Ectodermal cell (in vitro differentiated cells): ENCODE data around the gene SORCS2.

ENCODE experiments used
- H3K27ac ChIP-seq: 2 replicates; pipeline ENCODE4 v1.7.0; 2013; ENCODE audit warnings: mild to moderate bottlenecking, low read depth, low read length; ENCODE audit not compliant: insufficient read depth, poor library complexity, severe bottlenecking
- H3K27me3 ChIP-seq: 2 replicates; pipeline ENCODE4 v1.7.0; 2013; ENCODE audit warnings: mild to moderate bottlenecking, low read length; ENCODE audit not compliant: insufficient read depth, control insufficient read depth, poor library complexity, severe bottlenecking
- H3K36me3 ChIP-seq: one replicate; pipeline ENCODE4 v1.7.0; 2013; ENCODE audit warnings: low read length; ENCODE audit not compliant: control insufficient read depth, insufficient read depth
- H3K4me1 ChIP-seq: one replicate; pipeline ENCODE4 v1.7.0; 2013; ENCODE audit warnings: low read length; ENCODE audit not compliant: control insufficient read depth, insufficient read depth
- H3K4me3 ChIP-seq: 2 replicates; pipeline ENCODE4 v1.7.0; 2013; ENCODE audit warnings: low read depth, low read length, control low read depth; ENCODE audit not compliant: insufficient read depth
- H3K9me3 ChIP-seq: 2 replicates; pipeline ENCODE4 v1.7.0; 2013; ENCODE audit warnings: mild to moderate bottlenecking, low read length, moderate library complexity; ENCODE audit not compliant: control insufficient read depth
- WGBS, 2 experiments: methylation state at CpG; one replicate each; pipeline ENCODE4 v1.1.7; 2013; ENCODE audit warnings: missing lambda C conversion rate in 2 of 2; 5-methylcytosine and 5-hydroxymethylcytosine counted together

SORCS2 gene

GRCh38 chr4:7466215-7466614 is 273.9 kb downstream of the SORCS2 start:
- peaks cover 5% of the 10 kb centered on the region for H3K4me1 ChIP-seq
- H3K4me3 ChIP-seq: no peak overlapping the region
- no peaks in the 10 kb centered on the region for H3K9me3 ChIP-seq
- H3K27ac ChIP-seq: no peak overlapping the region
- H3K27me3 ChIP-seq: no peaks in the 10 kb centered on the region
- no peaks in the 10 kb centered on the region for H3K36me3 ChIP-seq
- WGBS, 2 experiments: 93 to 94% methylated on average over 8 of the region's 8 CpGs

- 92 to 95% methylated on average over 7 of the region's 7 CpGs for WGBS, 2 experiments
- Histone ChIP-seq H3K27me3 (no peaks in the 10 kb centered on the region), H3K4me1 (peaks cover 8% of the 10 kb centered on the region)
Measured at GRCh38 chr4:7466904-7467303, 274.6 kb downstream of the SORCS2 start.

DNA sequence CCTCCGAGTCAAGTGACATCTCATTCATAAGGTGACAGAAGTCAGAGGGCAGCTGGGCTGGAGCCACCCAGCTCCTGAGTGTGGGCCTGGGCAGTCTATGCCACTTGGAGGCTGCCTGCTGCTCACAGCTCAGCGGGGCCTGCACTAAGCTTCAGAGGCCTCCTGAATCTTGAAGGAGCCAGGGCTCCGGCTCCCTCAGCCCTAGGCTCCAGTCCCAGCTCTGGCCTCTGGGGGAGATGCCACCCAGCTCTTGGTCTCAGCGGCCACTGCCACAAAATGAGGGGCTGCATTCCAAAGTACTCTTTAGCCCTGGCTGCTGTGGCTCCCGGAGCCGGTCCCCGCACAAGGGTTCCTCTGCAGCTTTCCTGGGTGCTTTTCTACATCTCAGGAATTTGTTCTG is 275.1 kb downstream of the SORCS2 start:
- Histone ChIP-seq H3K27ac (no peak overlapping the region), H3K4me1 (peaks cover 13% of the 10 kb centered on the region), H3K36me3 (no peaks in the 10 kb centered on the region), H3K4me3 (no peak overlapping the region), H3K27me3 (no peaks in the 10 kb centered on the region), H3K9me3 (no peaks in the 10 kb centered on the region)
- 88 to 89% methylated on average over 7 of the region's 7 CpGs for WGBS, 2 experiments

More at GRCh38 chr4:7466904-7467303, 274.6 kb downstream of the SORCS2 start:
- Histone ChIP-seq H3K9me3 (no peaks in the 10 kb centered on the region), H3K27ac (no peak overlapping the region), H3K36me3 (no peaks in the 10 kb centered on the region), H3K4me3 (no peak overlapping the region)

DNA sequence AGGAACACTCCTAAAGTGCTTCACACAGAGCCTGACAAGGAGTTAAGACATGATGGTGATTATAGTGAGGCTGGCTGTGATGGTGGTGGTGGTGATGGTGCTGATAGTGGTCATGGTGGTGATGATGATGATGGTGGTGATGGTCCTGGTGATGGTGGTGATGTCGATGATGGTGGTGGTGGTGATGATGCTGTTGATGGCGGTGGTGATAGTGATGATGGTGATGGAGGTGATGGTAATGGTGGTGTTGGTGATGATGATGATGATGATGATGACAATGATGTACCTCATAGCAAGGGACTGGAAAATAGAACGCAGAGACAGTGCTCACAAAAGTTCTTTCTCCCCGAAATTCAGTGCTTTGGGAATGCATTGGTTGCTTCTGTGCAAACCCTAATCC is 276.7 kb downstream of the SORCS2 start:
- H3K36me3 ChIP-seq: no peaks in the 10 kb centered on the region
- 94 to 95% methylated on average over 4 of the region's 4 CpGs for WGBS, 2 experiments
- H3K4me3 ChIP-seq: no peak overlapping the region
- no peaks in the 10 kb centered on the region for H3K27me3 ChIP-seq
- peaks cover 20% of the 10 kb centered on the region for H3K4me1 ChIP-seq
- no peak overlapping the region for H3K27ac ChIP-seq
- H3K9me3 ChIP-seq: no peaks in the 10 kb centered on the region

DNA sequence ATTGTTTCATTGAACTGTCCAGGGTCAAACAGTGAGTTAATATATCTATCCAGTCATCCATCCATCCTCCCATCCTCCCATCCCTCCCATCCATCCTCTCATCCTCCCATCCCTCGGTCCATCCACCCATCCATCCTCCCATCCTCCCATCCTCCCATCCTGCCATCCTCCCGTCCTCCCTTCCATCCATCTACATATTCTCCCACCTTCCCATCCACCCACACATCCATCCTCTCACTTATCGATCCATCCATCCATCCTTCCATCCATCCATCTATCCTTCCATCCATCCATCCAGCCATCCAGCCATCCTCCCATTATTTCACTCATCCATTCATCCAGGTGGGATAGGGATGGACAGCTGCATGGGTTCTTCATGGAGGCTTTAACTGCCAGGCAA is 277.8 kb downstream of the SORCS2 start:
- 89 to 90% methylated on average over 3 of the region's 3 CpGs for WGBS, 2 experiments
- H3K27ac ChIP-seq: no peak overlapping the region
- no peaks in the 10 kb centered on the region for H3K27me3 ChIP-seq
- H3K9me3 ChIP-seq: no peaks in the 10 kb centered on the region
- peaks cover 20% of the 10 kb centered on the region for H3K4me1 ChIP-seq
- H3K4me3 ChIP-seq: no peak overlapping the region
- H3K36me3 ChIP-seq: no peaks in the 10 kb centered on the region

GRCh38 chr4:7470522-7471128 is 278.3 kb downstream of the SORCS2 start:
- Histone ChIP-seq H3K27ac (no peak overlapping the region), H3K4me1 (peaks cover 20% of the 10 kb centered on the region), H3K4me3 (no peak overlapping the region), H3K27me3 (no peaks in the 10 kb centered on the region), H3K9me3 (no peaks in the 10 kb centered on the region), H3K36me3 (no peaks in the 10 kb centered on the region)
- 94 to 95% methylated on average over 8 of the region's 8 CpGs for WGBS, 2 experiments

DNA sequence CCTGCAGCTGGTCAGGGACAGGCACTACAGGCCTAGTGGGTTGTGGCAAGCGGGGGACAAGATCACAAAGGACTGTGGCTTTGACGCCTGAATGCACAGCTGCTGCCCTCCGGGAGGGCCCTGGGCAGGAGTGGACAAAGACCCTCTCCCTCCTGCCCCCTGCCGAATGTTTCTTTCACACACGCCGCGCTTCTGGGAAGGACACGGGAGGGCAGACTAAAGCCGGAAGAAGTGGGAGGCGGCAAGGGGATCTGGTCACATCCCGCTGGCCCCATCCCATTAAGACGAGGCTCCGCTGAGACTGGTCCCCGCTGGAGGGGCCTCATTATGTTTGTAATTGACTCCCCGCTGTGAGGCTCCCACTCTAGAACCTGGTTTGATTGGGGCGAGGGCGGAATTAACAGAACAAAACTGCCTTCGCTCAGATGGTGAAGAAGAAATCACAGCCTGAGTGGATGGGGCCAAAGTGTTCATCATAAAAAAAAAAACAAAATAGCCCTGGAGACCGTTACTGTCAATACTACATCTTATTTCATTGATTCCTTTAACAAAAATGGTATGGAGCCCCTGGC is 280.2 kb downstream of the SORCS2 start:
- no peaks in the 10 kb centered on the region for H3K27me3 ChIP-seq
- H3K4me3 ChIP-seq: no peak overlapping the region
- H3K36me3 ChIP-seq: no peaks in the 10 kb centered on the region
- H3K4me1 ChIP-seq: peaks cover 20% of the 10 kb centered on the region
- 21 to 23% methylated on average over 19 of the region's 19 CpGs for WGBS, 2 experiments
- no peaks in the 10 kb centered on the region for H3K9me3 ChIP-seq
- no peak overlapping the region for H3K27ac ChIP-seq

GRCh38 chr4:7473081-7473480 is 280.7 kb downstream of the SORCS2 start:
- H3K27me3 ChIP-seq: no peaks in the 10 kb centered on the region
- 88 to 91% methylated on average over 10 of the region's 10 CpGs for WGBS, 2 experiments
- H3K4me1 ChIP-seq: peaks cover 20% of the 10 kb centered on the region
- no peak overlapping the region for H3K4me3 ChIP-seq
- no peaks in the 10 kb centered on the region for H3K9me3 ChIP-seq
- no peak overlapping the region for H3K27ac ChIP-seq
- no peaks in the 10 kb centered on the region for H3K36me3 ChIP-seq

GRCh38 chr4:7474320-7474719 is 282.0 kb downstream of the SORCS2 start:
- H3K27ac ChIP-seq: no peak overlapping the region
- 92 to 93% methylated on average over 7 of the region's 7 CpGs for WGBS, 2 experiments
- H3K36me3 ChIP-seq: no peaks in the 10 kb centered on the region
- peaks cover 20% of the 10 kb centered on the region for H3K4me1 ChIP-seq
- no peaks in the 10 kb centered on the region for H3K27me3 ChIP-seq
- H3K4me3 ChIP-seq: no peak overlapping the region
- H3K9me3 ChIP-seq: no peaks in the 10 kb centered on the region

DNA sequence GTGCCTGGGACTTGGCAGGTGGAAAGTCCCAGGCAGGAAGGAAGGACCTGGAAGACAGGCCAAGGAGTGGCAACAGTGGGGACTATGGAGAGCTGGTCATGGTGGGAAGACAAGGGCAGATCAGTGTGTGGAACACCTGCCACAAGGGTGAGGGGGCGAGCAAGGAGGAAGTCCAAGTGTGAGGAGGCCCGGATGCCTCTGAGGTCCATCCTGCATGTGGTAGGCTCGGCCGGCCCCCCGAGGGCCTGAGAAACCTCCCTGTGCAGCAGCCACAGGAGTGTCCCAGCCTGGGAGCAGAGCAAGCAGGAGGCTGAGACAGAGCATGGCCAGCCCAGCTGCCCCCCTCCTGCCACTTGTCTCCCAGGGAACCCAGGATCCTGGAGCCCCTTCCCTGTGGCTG is 282.9 kb downstream of the SORCS2 start:
- Histone ChIP-seq H3K4me1 (peaks cover 20% of the 10 kb centered on the region), H3K27me3 (no peaks in the 10 kb centered on the region), H3K4me3 (no peak overlapping the region), H3K9me3 (no peaks in the 10 kb centered on the region), H3K27ac (no peak overlapping the region), H3K36me3 (no peaks in the 10 kb centered on the region)
- 94 to 95% methylated on average over 5 of the region's 5 CpGs for WGBS, 2 experiments
